Stimulated activated CD4-positive, alpha-beta T cell treated with anti-CD3 and anti-CD28 coated beads, Interleukin-15, amount 100 ng/mL, for 1 hour (primary cell): ENCODE data around the gene ADCY3.

Source experiments
- DNase-seq, 2 donors: peaks; one replicate each; pipeline ENCODE4 v3.0.0-alpha.2; 2020; ENCODE audit warnings: low read depth in 1 of 2, low spot score in 1 of 2

ADCY3 gene

GRCh38 chr2:24771764-24772586, 148.1 kb downstream of the ADCY3 start:
- no peak for DNase-seq

- DNase-seq: no peak
These were observed 149.0 kb downstream of the ADCY3 start for GRCh38 chr2:24771061-24771460.
